Activated naive CD4-positive, alpha-beta T cell treated with anti-CD3 and anti-CD28 coated beads for 36 hours (primary cell): Measurements from ENCODE around the gene OGG1. TPM values are rescaled to one million over a fixed set of nuclear protein-coding genes. Genes with fewer than 3 reads are reported as not detected.

Experiments
- CTCF ChIA-PET: fragments of 350-600 bp; sonication (Branson Sonifier 250); formaldehyde crosslinking; loops from one replicate; lab custom pipeline; 2021; ENCODE audit warnings: antibody characterized with exemption; lab: Charles Lee
- DNase-seq: peaks from one replicate; pipeline ENCODE4 v3.0.0-alpha.2; 2020
- H3K27ac Mint-ChIP-seq: one replicate; pipeline ENCODE4 v1.8.0; 2021; ENCODE audit warnings: mild to moderate bottlenecking, mixed read lengths
- H3K27me3 Mint-ChIP-seq: one replicate; pipeline ENCODE4 v1.8.0; 2021; ENCODE audit warnings: low read depth, mixed read lengths
- H3K36me3 Mint-ChIP-seq: one replicate; pipeline ENCODE4 v1.8.0; 2021; ENCODE audit warnings: low read depth, mixed read lengths
- H3K4me1 Mint-ChIP-seq: one replicate; pipeline ENCODE4 v1.8.0; 2021; ENCODE audit warnings: low read depth, mixed read lengths
- H3K4me3 Mint-ChIP-seq: one replicate; pipeline ENCODE4 v1.8.0; 2021; ENCODE audit warnings: mild to moderate bottlenecking, moderate library complexity, mixed read lengths
- H3K9me3 Mint-ChIP-seq: one replicate; pipeline ENCODE4 v1.8.0; 2021; ENCODE audit warnings: mixed read lengths
- intact Hi-C: fragments of 100-400 bp; cut with micrococcal nuclease; formaldehyde crosslinking; loops from one replicate; pipeline ENCODE4 v1.15.1; 2023
- total RNA-seq, 2 experiments: library from RNA; stranded (reverse); gene quantifications; one replicate each; pipeline ENCODE4 v1.2.3, GENCODE V29; 2021

Gene OGG1
- total RNA-seq, 2 experiments from 2014 or later, result 26.1 to 28.5 TPM

GRCh38 chr3:9780910-9781309, 31.2 kb downstream of the OGG1 start:
- intact Hi-C loops, result no loop called here
- Mint-ChIP-seq H3K27ac (peak overlapping the region; percentile 91), H3K36me3 (peaks cover 33% of the 10 kb centered on the region), H3K4me1 (peaks cover 56% of the 10 kb centered on the region), H3K4me3 (no peak overlapping the region), H3K27me3 (no peaks in the 10 kb centered on the region), H3K9me3 (no peaks in the 10 kb centered on the region)
- CTCF ChIA-PET, result interaction anchor here (1.0 to 1.5 kb wide), 3 partner anchors 10 to 152 kb away, joined by 3 to 7 read pairs (median 4); partner anchors contain the start of gene ARPC4
- no peak for DNase-seq

- Mint-ChIP-seq H3K4me1 (peaks cover 57% of the 10 kb centered on the region), H3K36me3 (peaks cover 38% of the 10 kb centered on the region)
These were observed 31.8 kb downstream of the OGG1 start for GRCh38 chr3:9781551-9781950.

GRCh38 chr3:9781978-9782603, 32.3 kb downstream of the OGG1 start:
- CTCF ChIA-PET, result interaction anchor here (0.7 to 1.2 kb wide), 3 partner anchors 9 to 36 kb away, joined by 3 read pairs; no protein-coding TSS in a partner anchor
- H3K27me3 Mint-ChIP-seq, result no peaks in the 10 kb centered on the region
- H3K9me3 Mint-ChIP-seq, result no peaks in the 10 kb centered on the region
- peaks cover 56% of the 10 kb centered on the region for H3K4me1 Mint-ChIP-seq
- intact Hi-C loops, result loop anchor here (2.0 kb wide), 1 partner anchor 149 kb away; no protein-coding TSS in a partner anchor
- no peak for DNase-seq
- H3K4me3 Mint-ChIP-seq, result no peak overlapping the region
- H3K36me3 Mint-ChIP-seq, result peaks cover 42% of the 10 kb centered on the region
- no peak overlapping the region for H3K27ac Mint-ChIP-seq

More at GRCh38 chr3:9781551-9781950, 31.8 kb downstream of the OGG1 start:
- H3K27me3 Mint-ChIP-seq, result no peaks in the 10 kb centered on the region
- no peak for DNase-seq
- H3K27ac Mint-ChIP-seq, result no peak overlapping the region
- intact Hi-C loops, result no loop called here
- CTCF ChIA-PET, result interaction anchor here (0.6 to 1.2 kb wide), 4 partner anchors 10 to 57 kb away, joined by 3 to 5 read pairs (median 3); partner anchors contain the start of gene ARPC4
- no peak overlapping the region for H3K4me3 Mint-ChIP-seq
- no peaks in the 10 kb centered on the region for H3K9me3 Mint-ChIP-seq

GRCh38 chr3:9782770-9783169, 33.0 kb downstream of the OGG1 start:
- H3K36me3 Mint-ChIP-seq, result peaks cover 46% of the 10 kb centered on the region
- H3K27ac Mint-ChIP-seq, result no peak overlapping the region
- CTCF ChIA-PET, result interaction anchor here (0.7 to 1.1 kb wide), 2 partner anchors 14 to 302 kb away, joined by 3 read pairs; no protein-coding TSS in a partner anchor

GRCh38 chr3:9783954-9784353, 34.2 kb downstream of the OGG1 start:
- Mint-ChIP-seq H3K4me1 (peaks cover 51% of the 10 kb centered on the region), H3K36me3 (peaks cover 48% of the 10 kb centered on the region), H3K27ac (no peak overlapping the region), H3K9me3 (no peaks in the 10 kb centered on the region), H3K4me3 (no peak overlapping the region), H3K27me3 (no peaks in the 10 kb centered on the region)
- DNase-seq, result no peak
- intact Hi-C loops, result loop anchor here (2.0 kb wide), 1 partner anchor 147 kb away; no protein-coding TSS in a partner anchor
- CTCF ChIA-PET, result interaction anchor here (0.6 kb wide), 2 partner anchors 111 to 191 kb away, joined by 4 read pairs; no protein-coding TSS in a partner anchor

More at GRCh38 chr3:9782770-9783169, 33.0 kb downstream of the OGG1 start:
- Mint-ChIP-seq H3K9me3 (no peaks in the 10 kb centered on the region), H3K27me3 (no peaks in the 10 kb centered on the region), H3K4me1 (peaks cover 56% of the 10 kb centered on the region), H3K4me3 (no peak overlapping the region)
- no peak for DNase-seq
- intact Hi-C loops, result loop anchor here (2.0 kb wide), 1 partner anchor 148 kb away; no protein-coding TSS in a partner anchor

GRCh38 chr3:9784965-9785364, 35.2 kb downstream of the OGG1 start:
- H3K4me3 Mint-ChIP-seq, result no peak overlapping the region
- H3K27ac Mint-ChIP-seq, result no peak overlapping the region
- H3K36me3 Mint-ChIP-seq, result peaks cover 54% of the 10 kb centered on the region
- H3K9me3 Mint-ChIP-seq, result no peaks in the 10 kb centered on the region
- CTCF ChIA-PET, result interaction anchor here (1.5 kb wide), 1 partner anchor 58 kb away, joined by 5 read pairs; no protein-coding TSS in a partner anchor
- no peak for DNase-seq
- no peaks in the 10 kb centered on the region for H3K27me3 Mint-ChIP-seq
- H3K4me1 Mint-ChIP-seq, result peaks cover 50% of the 10 kb centered on the region
- intact Hi-C loops, result no loop called here

- Mint-ChIP-seq H3K9me3 (no peaks in the 10 kb centered on the region), H3K27ac (no peak overlapping the region), H3K27me3 (no peaks in the 10 kb centered on the region), H3K36me3 (peaks cover 53% of the 10 kb centered on the region), H3K4me1 (peaks cover 50% of the 10 kb centered on the region), H3K4me3 (no peak overlapping the region)
- DNase-seq, result no peak
- intact Hi-C loops, result no loop called here
- CTCF ChIA-PET, result interaction anchor here (0.6 to 1.5 kb wide), 2 partner anchors 59 to 248 kb away, joined by 4 to 5 read pairs; no protein-coding TSS in a partner anchor
These were observed 35.9 kb downstream of the OGG1 start for GRCh38 chr3:9785602-9786001.

- DNase-seq, result no peak
- Mint-ChIP-seq H3K9me3 (no peaks in the 10 kb centered on the region), H3K27ac (peak overlapping the region; percentile 51), H3K4me3 (no peak overlapping the region), H3K27me3 (no peaks in the 10 kb centered on the region), H3K4me1 (peaks cover 53% of the 10 kb centered on the region), H3K36me3 (peaks cover 57% of the 10 kb centered on the region)
- intact Hi-C loops, result no loop called here
- CTCF ChIA-PET, result interaction anchor here (1.0 to 1.5 kb wide), 3 partner anchors 8 to 59 kb away, joined by 4 to 5 read pairs (median 5); no protein-coding TSS in a partner anchor
These were observed 36.5 kb downstream of the OGG1 start for GRCh38 chr3:9786209-9786739.

- H3K4me1 Mint-ChIP-seq, result peaks cover 57% of the 10 kb centered on the region
- peaks cover 54% of the 10 kb centered on the region for H3K36me3 Mint-ChIP-seq
- H3K9me3 Mint-ChIP-seq, result no peaks in the 10 kb centered on the region
- no peaks in the 10 kb centered on the region for H3K27me3 Mint-ChIP-seq
- DNase-seq, result no peak
- intact Hi-C loops, result loop anchor here (1.0 kb wide), 2 partner anchors 9 to 22 kb away; no protein-coding TSS in a partner anchor
- peak overlapping the region; percentile 93 for H3K27ac Mint-ChIP-seq
- CTCF ChIA-PET, result interaction anchor here (1.0 to 1.3 kb wide), 3 partner anchors 9 to 10 kb away, joined by 4 to 6 read pairs (median 5); no protein-coding TSS in a partner anchor
- H3K4me3 Mint-ChIP-seq, result peak overlapping the region; percentile 2
These were observed 37.3 kb downstream of the OGG1 start for GRCh38 chr3:9786825-9787669.

GRCh38 chr3:9787714-9788113, 38.0 kb downstream of the OGG1 start:
- Mint-ChIP-seq H3K9me3 (no peaks in the 10 kb centered on the region), H3K27ac (peak overlapping the region; percentile 93), H3K36me3 (peaks cover 53% of the 10 kb centered on the region), H3K27me3 (no peaks in the 10 kb centered on the region), H3K4me3 (peak overlapping the region; percentile 2), H3K4me1 (peaks cover 57% of the 10 kb centered on the region)
- peak; percentile 69 for DNase-seq
- intact Hi-C loops, result loop anchor here (1.0 kb wide), 2 partner anchors 9 to 22 kb away; no protein-coding TSS in a partner anchor
- CTCF ChIA-PET, result interaction anchor here (1.0 kb wide), 1 partner anchor 10 kb away, joined by 6 read pairs; no protein-coding TSS in a partner anchor

- no peak for DNase-seq
- Mint-ChIP-seq H3K4me3 (peak overlapping the region; percentile 94), H3K4me1 (peaks cover 68% of the 10 kb centered on the region), H3K27me3 (no peaks in the 10 kb centered on the region), H3K36me3 (peaks cover 37% of the 10 kb centered on the region), H3K27ac (peak overlapping the region; percentile 100), H3K9me3 (no peaks in the 10 kb centered on the region)
- intact Hi-C loops, result loop anchor here (5.0 kb wide), 1 partner anchor 236 kb away; the partner anchor contains the start of gene FANCD2
- CTCF ChIA-PET, result interaction anchor here (0.6 to 1.5 kb wide), 3 partner anchors 9 to 17 kb away, joined by 3 to 7 read pairs (median 5); no protein-coding TSS in a partner anchor
These were observed 41.4 kb downstream of the OGG1 start for GRCh38 chr3:9791127-9791526.
